Measurements from ENCODE around the gene KRT34.
"Not testable (repeated sequence)": the region's sequence is repeated elsewhere in the genome, so short reads cannot be mapped to it uniquely, and the experiment has no call there.

The KRT34 gene

DNA sequence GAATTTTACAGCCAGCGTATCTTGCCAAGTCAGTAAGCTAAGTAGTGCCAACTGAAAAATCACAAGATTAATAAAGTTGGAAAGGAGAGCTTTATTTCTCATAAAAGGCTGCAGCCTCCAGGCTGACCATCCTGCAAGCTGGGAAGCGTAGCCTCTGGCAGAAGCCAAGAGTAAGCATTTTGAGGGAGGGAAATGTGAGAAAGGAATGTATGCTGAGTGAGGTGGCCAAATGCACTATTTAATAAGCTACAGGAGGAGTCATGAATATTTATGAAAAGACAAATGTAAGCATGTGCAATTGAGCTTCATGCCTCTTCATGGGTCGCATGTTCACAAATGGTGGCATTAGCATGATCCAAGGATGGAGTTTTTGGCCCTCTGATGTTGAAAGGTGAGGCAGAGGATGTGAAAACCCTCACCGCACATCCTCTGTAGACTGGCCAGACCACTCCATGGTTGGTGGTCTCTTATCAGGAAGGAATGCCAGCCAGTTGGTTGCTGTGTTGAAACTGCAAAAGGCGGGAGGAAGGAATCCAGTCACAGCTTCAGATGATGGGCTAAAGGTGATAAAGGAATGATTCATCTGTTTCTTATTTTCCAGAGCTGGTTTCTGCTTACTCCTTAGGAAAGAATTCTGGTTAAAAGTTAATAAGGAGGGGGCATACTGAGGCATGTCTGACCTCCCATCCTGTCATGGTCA, 21.7 kb downstream of the KRT34 start:
- no peak for DNase-seq

GRCh38 chr17:41354536-41354935, 27.6 kb downstream of the KRT34 start:
- DNase-seq = no peak

- DNase-seq = no peak
Observed at GRCh38 chr17:41352597-41353366, 29.3 kb downstream of the KRT34 start.

GRCh38 chr17:41351177-41351576, 30.9 kb downstream of the KRT34 start:
- DNase-seq = no peak

- DNase-seq = not testable (repeated sequence)
Observed at GRCh38 chr17:41350381-41350878, 31.7 kb downstream of the KRT34 start, which contains the start of gene KRT33A. KRT33A (minus strand) TSS chr17:41350828; CDS start chr17:41350767, 61 bp downstream.

DNA sequence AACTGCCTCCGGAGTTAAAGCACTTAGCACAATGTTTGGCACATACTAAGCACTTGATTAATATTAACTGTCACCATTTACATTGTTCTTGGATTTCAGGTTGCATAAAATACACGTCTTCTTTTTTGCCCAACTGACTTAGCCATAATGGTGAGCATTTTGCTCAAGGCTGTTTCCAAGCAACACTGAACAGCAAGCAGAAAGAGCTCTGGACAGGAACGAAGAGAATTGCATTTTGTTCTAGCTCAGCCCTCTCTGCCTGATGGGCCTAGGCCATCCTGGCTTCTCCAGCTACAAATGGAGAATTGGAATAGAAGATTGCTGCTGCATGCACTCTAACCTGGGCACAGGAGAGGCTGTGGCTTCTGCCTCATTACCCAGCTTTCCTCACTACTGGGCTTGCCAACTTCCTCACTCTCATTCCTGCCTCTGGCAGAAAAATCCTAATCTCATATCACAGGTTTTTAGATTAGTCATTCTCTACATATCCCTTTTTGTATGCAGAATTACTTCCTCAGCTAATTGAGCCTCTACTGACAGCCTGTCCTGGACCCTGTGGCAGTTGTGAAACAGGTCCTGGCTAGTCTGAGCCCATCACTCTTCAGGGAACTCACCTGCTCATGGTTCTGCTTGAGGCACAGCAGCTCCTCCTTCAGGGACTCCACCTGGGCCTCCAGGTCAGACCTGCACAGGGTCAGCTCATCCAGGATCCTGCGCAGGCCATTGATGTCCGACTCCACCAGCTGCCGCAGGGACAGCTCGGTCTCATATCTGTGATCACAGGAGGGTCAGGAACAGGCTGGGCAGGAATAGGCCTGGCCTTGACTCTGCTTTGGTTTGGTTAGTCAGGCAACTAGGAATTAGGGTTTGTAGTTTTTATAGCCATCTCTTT, 34.0 kb downstream of the KRT34 start:
- DNase-seq = no peak

- not testable (repeated sequence) for DNase-seq
Observed at GRCh38 chr17:41346421-41346820, 35.7 kb downstream of the KRT34 start.

GRCh38 chr17:41345992-41346391, 36.1 kb downstream of the KRT34 start:
- no peak for DNase-seq

DNA sequence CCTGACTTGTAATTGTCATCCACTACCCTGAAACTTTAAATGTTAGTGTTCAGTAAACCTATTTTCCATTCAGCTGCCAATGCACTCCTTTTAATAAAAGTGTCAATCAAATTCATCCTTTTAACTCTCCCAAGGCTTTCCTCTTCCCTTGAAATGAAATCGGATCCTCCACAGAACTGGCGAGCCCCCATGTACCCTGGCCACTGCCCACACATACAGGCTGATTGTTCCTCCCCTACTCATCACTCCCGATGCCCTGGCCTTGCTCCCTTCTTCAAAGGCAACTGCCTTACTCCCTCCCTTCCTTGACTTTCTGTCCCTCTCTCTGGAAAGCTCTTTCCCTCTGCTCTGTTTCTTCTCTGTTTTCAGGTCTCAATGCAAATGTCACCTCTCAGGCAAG, 39.1 kb downstream of the KRT34 start:
- no peak for DNase-seq

- DNase-seq = no peak
Observed at GRCh38 chr17:41340934-41341861, 40.9 kb downstream of the KRT34 start.

GRCh38 chr17:41340494-41340893, 41.6 kb downstream of the KRT34 start:
- DNase-seq = no peak

DNA sequence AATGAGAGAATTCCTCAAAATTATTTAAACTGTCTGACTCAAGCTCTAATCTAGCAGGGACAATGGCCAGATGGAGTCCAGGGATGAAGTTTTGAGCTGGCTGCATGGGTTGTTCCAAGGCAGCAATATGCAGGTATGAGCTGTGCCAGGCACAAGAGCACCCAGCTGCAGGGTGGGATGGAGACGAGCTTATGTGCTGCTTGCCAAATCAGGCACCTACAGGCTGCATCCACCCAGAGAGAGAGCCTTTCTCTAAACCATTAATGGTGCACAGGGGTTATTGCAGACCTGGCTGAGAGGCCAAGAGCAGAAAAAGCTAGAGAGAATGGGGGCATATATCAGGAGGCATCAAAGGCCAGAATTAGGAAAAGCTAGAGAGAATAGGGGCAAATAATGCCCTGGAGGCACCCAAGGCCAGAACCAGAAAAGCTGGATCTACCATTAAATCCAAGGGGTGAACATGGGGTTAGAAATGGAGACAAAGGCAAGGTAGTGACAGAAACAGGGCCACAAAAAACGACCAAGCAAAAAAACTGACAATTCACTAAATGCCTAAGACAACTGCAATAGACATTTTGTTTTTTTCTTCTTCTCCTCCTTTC, 42.4 kb downstream of the KRT34 start:
- no peak for DNase-seq

DNA sequence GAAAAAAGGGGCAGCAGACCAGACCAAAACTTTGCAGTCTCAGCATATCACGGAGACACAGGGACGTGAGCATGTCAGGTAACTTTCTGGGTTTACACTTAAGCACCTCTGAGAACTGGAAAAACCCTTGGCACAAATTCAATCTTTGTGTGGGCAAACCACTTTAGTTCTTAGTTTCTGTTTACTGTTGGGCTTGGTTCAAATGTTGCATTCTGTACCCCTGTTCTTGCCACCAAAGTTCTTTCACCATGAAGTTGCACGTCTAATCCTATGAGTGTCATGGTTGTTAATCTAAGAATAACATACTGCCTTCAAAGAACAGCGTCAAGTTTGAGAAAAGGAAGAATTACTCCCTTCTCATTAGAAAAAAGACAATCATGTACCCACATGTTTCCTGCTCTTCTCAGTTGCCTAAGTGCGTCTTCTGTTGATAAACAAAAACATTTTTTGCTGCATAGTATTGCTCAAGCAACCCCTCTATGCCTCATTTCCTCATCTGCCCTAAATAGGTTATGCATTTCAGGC, 43.1 kb downstream of the KRT34 start:
- DNase-seq = no peak

DNA sequence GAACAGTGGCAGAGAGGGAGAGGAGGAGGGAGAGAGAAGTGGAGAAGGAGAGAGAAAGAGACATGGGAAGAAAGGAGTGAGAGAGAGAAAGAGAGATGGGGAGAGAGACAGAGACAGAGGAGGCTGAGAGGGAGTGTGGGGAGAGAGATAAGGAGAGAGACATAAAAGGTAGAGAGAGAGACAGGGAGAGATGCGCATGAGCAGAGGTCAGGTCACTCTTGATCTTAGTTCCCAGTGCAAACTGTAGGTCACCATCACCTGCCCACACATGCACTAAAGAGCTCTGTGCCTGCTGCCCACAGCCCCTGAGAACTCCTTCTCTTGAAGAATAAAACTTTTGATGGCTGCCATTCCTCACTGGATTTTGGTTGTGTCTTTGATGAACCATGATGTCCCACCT, 46.4 kb downstream of the KRT34 start:
- no peak for DNase-seq

DNA sequence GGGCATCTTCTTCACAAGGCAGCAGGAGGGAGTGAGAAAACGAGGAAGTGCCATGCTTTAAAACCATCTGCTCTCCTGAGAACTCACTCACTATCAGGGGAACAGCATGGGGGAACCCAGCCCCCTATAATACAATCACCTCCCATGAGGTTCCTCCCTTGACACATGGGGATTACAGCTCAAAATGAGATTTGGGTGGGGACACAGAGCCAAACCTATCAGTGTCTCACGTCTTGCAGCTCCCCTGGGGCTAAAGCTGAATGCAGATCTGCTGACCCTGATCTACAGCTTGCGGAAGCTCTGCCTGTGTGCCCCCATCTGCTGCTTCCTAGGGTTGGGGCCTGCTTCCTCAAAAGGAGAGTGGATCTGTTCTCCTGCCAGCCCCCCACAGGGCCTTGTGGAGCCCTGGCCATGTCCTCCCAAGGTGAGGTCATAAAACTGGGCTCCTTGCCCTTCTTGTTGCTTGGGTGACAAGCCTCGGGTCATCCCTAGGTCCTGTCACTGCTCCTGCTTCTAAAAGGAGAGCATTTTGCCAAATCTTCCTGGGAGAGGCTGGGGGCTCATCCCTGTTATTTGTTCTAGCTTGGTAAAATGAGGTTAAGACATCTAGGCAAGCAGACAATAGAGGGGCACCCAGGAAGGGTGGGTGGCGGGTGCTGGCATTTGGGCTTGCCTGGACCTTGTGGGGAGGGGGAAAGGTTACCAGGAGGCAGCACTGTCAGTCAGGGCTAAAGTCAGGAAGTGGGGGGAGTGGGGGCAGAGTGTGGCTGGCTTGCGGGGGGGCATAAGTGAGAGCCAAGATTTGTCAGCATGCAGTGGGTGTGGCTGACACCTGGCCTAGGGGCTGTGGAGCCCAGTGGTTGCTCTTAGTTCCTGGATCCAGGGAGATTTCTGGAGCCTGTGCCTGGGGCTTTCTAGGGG, 47.5 kb downstream of the KRT34 start:
- no peak for DNase-seq

GRCh38 chr17:41333836-41334235, 48.3 kb downstream of the KRT34 start:
- DNase-seq = no peak

DNA sequence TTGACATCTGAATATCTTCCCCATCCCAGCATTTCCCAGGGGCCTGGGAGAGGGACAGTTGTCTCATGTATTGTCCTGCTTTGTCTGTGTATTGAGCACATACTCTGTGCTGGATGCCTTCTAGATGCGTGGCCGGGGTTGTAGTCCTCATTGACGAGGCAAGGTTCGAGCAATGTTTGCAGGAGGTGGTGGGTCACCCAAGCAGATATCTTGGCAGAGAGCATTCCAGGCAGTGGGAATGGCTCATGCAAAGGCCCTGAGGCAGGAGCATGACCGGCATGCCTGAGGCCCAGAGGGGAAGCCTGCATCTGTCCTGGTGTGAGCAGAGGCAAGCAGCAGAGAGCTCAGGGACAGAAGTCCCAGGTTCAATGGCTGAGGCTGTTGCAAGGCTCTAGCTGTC, 49.0 kb downstream of the KRT34 start:
- no peak for DNase-seq

GRCh38 chr17:41332239-41332638, 49.9 kb downstream of the KRT34 start:
- no peak for DNase-seq

DNA sequence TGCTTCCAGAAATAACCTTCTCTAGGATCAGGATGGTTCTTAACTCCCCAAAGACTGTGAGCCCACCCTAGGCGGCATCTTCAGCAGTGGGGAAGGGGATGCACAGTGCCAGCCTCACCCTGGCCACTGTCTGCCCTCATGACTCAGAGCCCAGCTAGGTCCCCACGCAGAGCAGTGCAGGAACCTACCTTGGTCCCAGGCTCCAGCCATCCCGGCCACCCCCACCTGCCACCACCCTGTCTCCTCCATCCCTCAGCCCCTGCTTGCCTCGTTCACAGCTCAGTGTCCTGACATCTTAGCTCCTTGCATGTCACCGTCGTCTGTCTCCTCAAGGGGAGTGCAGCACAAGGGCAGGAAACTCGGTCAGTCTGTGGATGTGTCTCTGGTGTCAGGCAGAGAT, 50.5 kb downstream of the KRT34 start:
- DNase-seq = no peak

Data from hippocampal formation (tissue), 2 donors.